GM21528 (cell line): ENCODE data around the gene FBXO8.

Experiments
- ATAC-seq: cut with Tn5 transposase; IDR thresholded peaks from one replicate; pipeline ENCODE4 v1.9.1; 2021; ENCODE audit warnings: mild to moderate bottlenecking, moderate library complexity; ENCODE audit not compliant: unreplicated experiment, low FRiP score

The FBXO8 gene

DNA sequence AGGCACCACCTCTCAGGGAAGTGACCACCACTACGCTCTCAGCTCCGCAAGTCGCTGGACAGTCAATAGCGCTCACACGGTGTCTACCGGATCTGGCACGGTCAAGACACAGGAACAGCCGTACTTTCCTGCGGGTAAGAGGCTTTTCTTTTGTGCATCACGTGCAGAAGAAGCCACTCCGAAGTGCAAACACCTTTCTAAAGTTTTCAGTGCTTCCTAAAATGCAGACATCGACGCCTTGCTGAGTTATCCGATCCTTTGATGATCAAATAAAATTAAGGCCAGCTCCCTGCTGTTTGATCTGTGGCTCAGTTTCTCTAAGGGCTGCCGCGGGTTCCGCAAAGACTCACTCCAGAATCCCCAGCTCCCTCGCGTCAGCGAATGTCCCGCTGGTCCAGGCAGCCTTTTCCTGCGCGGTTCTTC, 71.8 kb downstream of the FBXO8 start:
- ATAC-seq = no peak

DNA sequence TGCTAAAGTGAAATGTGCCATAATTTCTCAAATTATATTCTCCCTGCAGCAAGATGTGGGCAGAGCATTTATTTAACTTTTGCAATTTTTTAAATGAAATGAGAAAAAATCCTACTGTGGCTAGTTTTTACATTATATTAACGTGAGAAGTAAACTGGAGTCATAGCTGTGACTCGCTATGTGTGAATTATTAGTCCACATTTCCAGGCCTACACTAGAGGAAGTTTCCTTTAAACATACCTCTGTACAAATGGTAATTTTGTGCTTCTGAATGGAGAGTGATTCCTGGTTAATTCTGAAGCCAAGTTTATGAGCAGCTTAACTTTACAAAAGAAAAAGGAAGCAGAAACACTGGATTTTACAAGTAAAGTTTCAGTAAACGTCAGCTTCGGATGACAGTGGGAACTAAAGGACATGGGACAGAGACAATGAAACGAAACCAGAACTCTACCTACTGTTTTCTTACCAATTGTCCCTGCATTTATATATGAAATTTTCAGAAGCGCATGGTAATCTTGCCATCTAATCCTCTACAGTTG, 72.4 kb downstream of the FBXO8 start:
- no peak for ATAC-seq

DNA sequence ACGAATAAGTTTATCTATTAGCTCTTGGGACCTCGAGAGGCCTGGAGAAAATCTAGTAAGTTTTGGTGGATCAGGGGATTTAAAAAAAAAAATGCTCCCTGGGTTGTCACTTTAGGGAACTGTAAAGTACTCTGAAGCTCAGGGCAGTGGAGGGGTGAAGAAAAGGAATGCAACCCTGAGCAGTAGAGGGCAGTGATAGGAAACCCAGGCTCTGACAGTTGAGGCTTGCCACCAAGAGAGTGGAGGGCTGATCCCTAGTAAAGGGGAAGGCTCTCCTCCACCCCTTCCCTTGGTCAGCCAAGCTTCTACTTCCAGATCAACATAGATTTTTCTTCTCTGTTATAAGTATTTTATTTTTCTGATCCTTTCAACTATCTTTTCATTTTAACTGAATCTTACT, 73.1 kb downstream of the FBXO8 start:
- ATAC-seq = no peak

DNA sequence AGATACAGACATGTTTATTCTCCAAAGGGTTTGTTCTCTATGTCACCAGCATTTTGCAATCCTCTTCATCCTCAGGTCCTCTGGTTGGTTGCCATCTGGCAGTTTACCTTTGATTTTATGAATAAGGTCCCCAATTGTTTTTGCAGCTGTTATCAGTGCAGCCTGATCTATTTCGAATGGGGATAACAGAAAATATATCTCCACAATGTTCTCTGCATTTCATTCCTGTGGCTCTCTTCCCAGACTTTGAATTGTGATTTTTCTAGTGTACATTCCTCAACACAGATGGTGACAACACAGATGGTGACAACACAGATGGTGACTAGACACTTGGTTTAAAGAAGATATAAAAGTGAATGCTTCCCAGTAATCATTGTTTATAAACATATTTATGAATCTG, 74.1 kb downstream of the FBXO8 start:
- no peak for ATAC-seq

DNA sequence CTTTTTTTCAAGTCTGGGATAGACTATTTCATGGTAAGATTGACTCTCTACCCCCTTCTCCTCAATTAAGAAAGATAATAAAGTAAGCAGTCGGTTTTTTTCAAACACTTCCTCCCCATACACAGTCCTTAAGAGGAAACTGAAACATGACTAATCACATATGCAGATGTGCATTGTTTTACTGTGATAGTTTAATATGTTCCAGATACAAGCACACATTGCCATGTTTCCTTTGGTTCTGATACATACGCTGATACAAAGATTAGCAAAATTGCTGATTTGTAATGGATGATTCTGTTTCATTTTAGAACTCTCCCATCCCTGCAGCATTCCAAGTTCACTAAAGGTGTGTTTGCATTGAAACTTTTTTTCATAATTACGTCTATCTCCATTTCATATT, 76.1 kb downstream of the FBXO8 start:
- no peak for ATAC-seq

DNA sequence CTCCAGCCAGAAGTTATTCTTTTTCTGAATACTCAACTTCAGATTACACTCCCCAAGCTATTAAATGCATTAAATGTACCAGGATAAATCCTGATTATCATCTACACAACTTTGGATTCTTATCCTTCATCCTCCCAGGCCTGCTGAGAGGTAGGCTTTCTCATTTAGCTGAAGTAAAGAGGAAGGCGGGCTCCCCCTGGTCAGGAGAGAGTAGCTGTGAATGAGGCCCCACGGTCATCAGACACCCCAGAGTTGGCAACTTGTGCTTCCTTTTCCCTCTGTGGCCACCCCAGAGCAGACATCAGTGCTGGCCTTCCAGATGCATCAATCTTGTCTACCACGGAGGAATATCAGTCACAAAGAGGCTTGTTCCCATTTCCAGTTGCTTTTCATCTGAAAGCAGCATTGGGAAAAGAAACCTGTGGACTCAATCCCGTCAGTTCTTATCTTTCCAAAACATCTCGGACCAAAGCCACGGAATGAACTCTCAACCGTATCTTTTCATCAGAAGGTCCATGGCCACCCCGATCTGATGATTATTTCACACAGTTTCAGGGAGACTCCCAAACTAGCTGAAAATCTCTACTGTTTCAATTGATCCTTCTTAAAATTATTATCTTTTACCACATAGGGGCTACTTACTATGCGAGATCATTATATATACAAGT, 79.2 kb downstream of the FBXO8 start:
- ATAC-seq = no peak

DNA sequence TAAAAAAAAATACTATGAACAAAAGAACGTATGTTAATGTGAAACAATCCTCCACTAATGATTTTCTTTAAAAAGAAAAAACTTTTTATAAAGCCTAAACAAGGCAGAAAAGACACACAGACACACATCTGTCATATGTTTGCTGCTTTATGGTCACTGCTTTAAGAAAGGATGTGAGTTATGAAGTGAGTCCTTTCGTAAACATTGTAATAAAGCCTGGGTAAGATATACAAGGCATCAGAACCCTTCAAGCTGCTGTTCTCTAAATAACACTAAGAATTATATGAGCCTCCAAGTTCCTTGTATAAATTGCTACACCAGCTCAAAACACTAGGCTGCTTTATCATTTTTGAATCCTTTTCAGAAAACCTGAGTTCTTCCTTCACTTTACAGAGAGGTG, 81.6 kb downstream of the FBXO8 start:
- ATAC-seq = no peak

DNA sequence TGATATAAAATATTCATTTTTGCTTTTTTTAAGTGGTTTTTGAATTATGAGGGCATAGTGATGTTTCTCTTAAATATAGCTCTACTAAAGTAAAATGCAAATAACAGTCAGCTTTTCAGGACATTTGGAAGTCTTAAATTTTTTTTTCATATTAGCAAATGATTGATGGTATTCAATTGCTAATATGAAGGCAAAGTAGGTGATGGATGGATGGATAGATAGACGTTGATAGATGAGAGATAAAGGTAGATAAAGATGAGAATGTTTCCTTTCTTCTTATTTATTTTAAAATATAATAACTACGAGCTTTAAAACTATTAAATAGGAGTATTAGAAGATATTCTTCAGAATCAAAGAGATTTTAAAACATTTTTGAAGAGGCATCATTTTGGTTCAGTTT, 83.7 kb downstream of the FBXO8 start:
- ATAC-seq = no peak

DNA sequence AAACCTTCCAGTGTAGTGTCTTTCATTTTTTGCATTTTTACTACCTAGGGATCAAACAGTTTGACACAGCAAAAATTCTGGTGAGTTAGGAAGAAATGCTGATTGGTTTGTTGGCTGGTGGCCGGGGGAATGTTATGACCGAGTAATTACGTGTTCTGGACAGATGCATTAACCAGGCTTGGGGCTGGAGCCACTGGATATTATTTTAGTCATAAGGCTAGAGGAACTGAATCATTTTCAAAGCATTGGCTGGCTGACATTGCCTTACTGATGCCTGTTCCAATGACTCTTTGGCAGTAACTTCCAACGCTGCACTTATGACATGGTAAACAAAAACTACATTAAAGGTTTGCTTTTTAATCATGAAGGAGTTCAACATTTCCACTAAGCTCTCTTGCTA, 84.6 kb downstream of the FBXO8 start:
- no peak for ATAC-seq

DNA sequence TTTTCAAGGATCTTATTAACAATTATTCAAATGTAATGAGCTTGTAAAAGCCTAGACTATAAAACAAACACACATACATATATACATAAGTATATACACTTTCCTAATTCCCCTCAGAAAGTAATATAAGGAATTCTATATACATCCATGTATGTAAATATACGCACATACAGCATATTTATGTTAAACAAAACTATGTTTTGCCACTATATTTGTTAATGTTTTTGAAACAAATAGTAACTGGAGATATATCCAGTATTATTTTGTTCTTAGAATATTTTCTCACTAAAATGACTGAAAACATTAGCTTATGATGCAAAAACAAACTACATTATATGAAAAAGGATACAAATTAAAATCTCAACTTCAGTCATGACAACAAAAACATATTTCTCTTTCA, 85.1 kb downstream of the FBXO8 start:
- ATAC-seq = no peak

DNA sequence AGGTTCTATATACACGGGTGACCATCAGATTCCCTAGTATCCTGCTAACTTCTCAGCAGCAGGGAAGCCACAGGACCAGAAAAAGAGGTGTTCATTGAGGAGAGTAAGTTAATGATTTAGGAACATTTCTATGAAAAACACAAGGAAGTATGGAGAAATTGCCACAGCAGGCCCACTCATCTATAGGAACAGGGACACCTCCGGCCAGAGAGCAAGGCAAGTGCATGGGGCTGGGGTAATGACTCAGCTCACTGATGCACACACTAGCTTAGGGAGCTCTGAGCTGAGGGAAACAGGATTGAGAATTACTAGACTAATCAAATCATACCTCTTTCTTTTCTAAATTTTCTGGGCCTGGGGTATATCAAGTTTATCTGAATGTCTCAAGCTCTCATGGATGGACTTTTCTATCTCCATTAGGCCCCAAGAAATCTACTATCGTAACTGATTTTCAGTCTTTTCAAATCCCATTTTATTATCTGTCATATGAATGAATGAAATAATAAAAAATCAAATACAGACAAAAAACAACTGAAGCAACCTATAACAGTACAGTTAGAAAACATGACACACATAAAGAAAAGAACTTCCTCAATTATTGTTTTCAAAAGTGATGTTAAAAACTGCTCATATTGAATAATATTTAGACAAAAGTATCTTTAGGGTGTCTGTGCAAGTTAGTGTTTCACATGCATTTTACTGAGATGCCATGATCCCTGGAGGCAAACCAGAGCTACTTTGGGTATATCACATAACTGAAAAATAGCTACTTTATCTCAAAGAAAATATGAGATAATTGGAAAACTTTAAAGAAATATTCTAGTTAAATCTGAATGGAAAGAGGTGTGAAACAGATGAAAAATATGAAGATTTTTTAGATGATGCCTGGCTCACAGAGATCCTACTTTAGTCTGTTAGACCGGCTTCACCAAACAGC, 89.8 kb downstream of the FBXO8 start:
- ATAC-seq = no peak

DNA sequence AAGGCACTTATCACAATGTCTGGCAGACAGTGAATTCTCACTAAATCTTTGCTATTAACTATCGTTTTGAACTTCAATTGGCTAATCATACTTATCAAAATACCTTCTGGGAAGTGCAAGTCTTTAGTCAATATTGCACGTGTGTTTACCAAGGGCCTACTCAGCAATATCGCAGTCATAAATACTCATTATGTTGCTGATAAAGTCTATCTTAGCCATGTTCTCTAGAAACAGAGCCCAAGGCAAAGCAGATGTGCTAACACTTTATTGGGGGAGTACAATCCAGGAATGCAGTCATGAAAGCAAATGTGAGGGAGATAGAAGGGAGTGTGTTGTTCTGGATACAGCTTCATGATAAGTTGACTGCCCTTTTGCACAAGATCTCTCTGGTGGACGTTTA, 90.5 kb downstream of the FBXO8 start:
- ATAC-seq = no peak

DNA sequence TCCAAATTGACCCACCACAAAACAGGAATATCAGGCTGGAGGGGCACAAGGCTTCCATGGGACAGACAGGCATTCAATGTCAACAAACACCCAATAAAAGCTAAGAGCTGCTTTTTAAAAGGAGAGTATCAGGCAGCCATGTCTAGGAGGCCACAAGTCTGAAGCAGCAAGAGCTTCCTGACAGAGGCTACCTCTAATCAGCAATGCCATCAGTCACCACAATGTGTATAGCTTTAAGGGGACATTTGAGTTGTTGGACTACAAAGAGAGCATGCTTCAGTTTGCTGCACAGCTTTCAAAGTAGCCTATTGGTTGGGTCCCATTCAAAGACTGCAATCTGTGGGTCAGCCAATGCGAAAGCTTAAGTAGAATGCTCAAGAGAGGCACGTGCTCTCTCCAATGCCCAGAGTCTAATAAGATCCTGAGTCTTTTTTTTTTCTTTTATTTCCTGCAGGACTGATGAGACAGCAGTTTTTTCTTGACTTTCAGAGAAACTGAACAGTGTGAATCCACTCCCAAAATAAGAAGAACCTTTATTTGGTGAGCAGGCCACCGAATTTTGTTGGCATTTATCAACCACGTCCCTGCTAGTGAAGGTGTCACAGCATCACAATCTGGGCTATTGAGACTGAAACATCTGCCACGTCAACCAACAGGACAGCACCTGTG, 92.5 kb downstream of the FBXO8 start:
- ATAC-seq = no peak

DNA sequence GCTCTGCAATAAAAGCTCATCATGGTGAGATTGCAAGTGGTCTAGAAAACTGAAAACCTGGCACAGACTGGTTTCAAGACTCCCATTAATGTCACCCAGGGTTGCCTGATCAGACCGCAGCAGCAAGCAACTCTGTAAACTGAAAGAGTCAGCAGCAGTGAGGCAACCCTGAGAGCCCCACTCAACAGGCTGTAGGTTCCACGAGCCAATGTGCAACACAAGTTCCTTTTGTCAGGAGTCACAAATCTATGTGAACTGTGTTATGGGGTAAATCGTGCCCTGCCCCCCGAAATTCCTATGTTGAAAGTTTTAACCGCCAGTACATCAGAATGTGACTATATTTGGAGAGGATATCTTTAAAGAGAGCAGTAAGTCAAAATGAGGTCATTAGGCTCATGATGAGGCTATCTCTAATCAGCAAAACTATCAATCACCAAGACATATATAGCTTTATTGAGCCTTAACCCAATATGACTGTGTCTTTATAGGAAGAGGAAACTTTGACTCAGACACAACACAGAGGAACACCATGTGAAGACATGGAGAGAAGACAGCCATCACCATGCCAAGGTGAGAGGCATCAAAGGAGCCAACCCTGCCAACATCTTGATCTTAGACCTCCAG, 94.0 kb downstream of the FBXO8 start:
- no peak for ATAC-seq
